Measurements from ENCODE around the gene AMBRA1.

- no peak for TF ChIP-seq CTCF (IDR thresholded peaks at IDR 0.05)
- no peak for TF ChIP-seq POLR2A (IDR thresholded peaks at IDR 0.05)
Measured at GRCh38 chr11:46445192-46445919, 148.5 kb downstream of the AMBRA1 start.

All from upper lobe of left lung (tissue), 4 donors.